HG03439 (cell line): ENCODE measurements around the gene TTC28.
"Not testable (repeated sequence)": the region's sequence is repeated elsewhere in the genome, so short reads cannot be mapped to it uniquely, and the experiment has no call there.

ENCODE experiments used
- ATAC-seq: cut with Tn5 transposase; IDR thresholded peaks from one replicate; pipeline ENCODE4 v1.9.1; 2021; ENCODE audit warnings: mild to moderate bottlenecking, moderate library complexity; ENCODE audit not compliant: unreplicated experiment

Gene TTC28

DNA sequence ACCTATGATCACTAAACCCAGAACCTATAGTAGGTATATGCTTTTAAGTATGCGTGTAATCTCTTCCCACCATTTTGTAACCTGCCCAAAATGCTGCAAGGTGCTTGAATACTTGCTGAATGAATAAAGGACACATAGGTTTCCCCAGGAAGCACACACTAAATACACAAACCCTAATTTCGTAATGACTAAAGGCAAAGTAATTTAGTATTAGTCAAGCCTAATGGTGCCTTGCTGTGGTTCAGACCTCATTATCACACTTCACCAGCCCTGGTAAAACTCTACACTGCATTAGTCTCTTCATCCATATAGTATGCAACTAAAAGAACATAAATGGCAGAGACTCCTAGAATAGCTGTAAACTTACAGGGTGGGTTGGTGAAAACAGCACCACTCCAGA is 471.6 kb downstream of the TTC28 start:
- no peak for ATAC-seq

DNA sequence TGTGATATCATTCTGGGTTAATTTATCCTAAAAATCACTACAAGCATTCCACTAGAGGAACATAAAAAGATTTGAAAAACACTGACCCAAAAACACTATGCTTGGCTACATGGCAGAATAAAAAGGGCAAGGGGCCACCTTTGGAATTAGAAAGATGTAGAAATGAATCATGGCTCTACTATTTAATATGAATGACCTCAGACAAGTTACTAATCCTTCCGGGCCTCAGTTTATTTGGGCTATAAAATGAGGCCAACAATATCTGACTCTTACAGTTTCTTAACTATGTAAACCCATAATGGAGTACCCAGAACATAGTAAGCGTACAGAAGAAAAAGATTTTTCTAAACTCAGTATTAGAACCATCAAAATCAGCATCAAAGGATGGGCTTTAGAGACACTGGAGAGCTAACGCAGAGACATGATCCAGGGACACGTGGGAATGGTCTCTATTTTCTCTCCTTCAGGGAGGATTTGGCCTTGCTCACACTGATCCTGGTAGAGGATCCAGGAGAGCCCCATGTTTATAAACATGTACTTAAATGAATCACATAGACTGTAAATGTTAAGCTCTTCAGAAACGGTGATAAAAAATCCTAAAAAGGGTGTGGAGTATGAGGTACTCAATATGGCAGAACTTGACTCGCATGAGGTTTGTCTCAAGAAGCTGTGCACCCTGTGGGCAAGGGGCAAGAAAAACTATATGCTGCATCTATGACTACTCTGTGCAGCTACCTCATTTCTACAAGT is 472.2 kb downstream of the TTC28 start:
- no peak for ATAC-seq

DNA sequence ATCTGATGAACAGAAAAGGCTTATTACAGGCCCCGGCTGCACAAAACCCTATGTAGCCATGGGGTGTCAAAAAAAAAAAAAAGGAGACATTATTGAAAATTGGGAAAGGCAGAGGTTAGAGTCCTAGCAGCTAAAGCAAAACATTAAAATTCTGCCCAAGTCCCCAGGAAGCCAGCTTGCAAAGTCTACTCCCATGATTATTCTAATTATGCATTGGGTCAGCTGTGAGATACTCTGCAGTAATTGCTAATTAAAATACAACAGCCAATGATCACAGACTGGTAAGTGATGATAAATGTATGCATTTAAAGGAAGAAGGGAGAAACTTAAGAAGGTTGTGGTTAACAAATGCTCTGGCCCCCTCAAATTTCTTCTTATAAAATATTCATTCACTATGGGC is 473.7 kb downstream of the TTC28 start:
- no peak for ATAC-seq

DNA sequence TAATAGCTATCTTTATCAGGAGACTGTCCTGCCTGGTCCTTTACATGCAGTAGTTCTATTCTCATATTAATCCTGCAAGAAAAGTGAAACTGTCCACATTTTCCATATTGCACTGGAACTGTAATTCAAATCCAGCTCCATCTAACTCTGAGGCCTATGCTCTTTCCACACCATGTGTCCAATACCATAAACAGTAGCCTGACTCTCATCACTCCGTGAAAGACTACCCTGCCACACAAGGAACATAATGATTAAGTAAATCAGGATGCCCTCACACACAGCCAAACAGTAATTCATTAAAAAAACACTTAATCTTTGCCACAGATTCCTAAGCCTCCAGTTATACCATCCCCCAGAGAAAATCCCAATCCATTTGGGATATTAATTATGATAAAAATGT is 475.3 kb downstream of the TTC28 start:
- ATAC-seq: no peak

DNA sequence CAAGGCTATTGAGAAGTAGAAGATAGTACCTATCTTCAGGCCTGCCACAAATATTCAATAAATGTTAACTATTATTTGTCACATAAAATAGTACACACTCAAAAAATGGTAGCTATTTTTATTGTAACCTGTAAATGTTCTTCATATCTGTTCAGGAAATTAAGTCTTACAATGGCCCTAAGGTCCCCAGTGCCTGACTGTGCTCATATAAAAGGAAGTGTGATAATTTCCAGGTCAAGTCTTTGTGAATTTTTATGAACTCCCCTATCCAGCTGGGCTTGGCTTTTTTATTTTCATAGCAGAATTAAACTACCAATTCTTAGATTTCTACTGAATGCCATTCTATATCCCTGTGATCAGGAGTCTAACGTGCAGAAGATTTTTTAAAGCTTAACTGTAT is 476.4 kb downstream of the TTC28 start:
- ATAC-seq: no peak

DNA sequence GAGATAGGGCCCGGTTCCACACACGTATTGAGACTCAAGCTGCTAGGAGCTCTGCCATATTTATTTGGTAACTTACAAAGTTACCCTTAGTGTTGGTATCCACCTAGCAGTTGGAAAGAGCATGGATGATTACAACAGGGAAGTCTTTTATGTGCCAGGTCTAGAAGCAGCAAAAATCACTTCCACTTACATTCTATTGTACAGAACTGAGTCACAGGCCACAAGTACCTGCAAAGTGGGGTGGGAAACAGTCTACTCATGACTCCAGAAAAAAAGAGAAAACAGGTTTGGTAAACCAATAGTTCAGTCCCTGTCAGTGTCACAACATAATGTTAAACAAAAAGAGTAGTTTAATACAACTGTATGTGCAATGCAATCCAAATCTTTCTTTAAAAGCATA is 480.9 kb downstream of the TTC28 start:
- ATAC-seq: no peak

DNA sequence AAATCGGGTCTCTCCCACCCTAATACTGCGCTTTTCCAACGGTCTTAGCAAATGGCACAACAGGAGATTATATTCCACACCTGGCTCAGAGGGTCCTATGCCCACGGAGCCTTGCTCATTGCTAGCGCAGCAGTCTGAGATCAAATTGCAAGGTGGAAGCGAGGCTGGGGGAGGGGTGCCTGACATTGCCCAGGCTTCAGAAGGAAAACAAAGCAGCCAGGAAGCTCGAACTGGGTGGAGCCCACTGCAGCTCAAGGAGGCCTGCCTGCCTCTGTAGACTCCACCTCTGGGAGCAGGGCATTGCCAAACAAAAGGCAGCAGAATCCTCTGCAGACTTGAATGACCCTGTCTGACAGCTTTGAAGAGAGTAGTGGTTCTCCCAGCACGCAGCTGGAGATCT is 488.1 kb downstream of the TTC28 start:
- ATAC-seq: not testable (repeated sequence)

DNA sequence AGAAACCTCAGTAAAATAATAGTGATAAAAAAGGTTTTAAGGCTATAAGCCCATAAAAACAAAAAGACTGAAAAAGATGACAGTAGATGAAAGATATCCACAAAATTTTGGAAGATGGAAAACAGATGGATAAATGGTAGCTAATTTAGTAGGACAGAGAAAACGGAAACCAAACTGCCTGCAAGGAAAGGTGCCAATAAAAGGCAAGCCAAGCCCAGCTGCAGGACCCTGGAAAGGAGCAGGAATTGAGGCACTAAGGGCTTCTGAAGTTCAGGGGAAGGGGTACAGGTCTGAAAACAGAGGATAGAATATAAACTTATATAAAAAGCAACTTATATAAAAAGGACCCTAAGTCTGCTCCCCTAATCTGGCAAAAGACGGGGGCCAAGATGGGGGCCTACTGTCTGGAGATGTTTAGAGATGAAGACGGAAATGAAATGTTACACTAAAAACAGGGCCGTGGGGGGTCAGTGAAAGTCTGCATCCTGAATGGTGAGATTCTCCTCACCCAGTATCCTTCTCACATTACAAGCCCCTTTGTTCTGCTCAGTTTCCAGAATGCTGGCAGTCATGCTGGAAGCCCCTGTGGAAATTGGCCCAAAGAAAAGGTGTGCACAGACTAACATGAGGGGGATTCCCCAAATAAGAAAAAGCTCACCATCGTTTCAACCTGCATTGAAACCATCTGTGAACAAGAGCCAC is 491.3 kb downstream of the TTC28 start:
- no peak for ATAC-seq

DNA sequence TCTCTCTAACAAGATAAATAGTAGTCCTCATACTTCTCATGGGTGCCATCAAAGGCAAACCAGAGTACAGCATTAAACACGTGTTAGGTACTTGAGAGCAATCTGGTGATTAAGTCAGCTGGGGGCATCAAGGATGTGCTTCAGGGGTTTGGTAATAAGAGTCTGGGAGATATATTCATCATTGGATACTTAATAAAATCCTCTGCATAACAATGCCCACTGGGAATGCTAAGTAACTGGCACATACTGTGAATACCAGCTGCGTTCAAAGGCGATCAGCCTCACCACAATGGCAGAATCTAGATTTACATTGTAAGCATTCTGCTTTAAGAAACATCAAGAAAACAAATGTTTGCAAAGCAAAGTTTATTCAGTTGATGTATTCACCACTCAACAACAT is 492.0 kb downstream of the TTC28 start:
- ATAC-seq: no peak

DNA sequence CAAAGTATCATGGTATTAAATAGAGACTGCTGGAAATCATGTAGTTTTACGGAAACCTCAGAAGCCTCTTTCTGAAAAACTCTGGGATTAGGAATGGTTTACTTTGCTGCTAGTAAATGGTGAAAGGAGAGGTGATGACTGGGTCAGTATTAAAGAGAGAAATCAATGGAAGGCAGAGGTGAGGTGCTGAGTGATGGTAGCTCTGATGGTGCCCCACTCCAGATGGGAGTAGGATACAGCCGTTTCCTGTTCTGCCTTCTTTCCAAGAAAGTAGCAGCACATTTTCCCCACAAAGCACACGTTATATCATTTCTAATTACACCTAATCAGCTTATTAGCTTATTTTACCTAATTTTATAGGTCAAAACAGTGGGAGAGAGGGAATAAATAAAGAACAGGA is 493.0 kb downstream of the TTC28 start:
- ATAC-seq: no peak

DNA sequence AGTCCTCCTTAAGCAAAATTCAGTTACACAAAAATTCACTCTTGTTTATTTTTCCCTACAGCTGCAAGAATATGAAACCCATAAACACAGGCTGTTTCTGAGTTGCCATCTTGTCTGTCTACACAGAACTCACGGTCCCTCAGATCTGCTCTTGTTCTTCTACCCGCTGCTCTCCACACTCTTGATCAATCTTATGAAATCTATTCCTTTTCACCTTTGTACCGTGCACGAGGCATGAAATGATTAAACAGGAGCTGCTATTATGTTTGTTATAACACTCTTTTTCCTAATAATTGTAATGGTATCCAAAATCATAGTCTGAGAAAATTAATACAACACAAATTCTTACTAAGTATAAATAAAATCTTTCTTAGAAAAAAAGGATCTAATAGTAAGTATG is 494.5 kb downstream of the TTC28 start:
- ATAC-seq: no peak

DNA sequence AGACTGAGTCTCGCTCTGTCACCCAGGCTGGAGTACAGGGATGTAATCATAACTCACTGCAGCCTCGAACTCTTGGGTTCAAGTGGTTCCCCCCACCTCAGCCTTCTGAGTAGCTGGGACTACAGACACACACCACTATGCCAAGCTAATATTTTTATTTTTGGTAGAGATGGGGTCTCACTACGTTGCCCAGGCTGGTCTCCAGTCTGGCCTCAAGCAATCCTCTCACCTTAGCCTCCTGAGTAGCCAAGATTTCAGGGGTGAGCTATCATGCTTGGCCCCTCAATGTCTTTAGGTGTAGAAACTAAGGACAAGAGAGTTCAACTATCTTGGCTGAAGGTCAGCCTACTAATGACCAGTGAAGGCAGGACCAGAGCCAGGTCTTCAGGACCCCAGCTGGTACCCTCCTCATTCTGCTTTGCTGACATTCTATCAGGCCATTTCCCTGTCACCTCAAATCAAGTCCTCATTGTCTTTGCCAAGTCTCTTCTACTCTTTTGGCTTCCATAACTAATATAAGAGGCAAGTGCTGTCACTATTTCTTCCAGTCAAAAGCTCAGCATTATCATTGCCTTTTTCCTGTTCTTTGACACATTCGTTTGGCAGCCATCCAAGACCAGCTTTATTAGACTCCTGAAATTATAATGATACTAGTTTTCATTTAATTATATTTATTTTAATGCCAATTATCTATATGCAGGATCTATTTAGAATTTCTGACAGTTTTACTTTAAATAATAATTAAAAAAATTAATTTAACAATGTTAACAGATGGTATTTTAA is 496.4 kb downstream of the TTC28 start:
- ATAC-seq: no peak

DNA sequence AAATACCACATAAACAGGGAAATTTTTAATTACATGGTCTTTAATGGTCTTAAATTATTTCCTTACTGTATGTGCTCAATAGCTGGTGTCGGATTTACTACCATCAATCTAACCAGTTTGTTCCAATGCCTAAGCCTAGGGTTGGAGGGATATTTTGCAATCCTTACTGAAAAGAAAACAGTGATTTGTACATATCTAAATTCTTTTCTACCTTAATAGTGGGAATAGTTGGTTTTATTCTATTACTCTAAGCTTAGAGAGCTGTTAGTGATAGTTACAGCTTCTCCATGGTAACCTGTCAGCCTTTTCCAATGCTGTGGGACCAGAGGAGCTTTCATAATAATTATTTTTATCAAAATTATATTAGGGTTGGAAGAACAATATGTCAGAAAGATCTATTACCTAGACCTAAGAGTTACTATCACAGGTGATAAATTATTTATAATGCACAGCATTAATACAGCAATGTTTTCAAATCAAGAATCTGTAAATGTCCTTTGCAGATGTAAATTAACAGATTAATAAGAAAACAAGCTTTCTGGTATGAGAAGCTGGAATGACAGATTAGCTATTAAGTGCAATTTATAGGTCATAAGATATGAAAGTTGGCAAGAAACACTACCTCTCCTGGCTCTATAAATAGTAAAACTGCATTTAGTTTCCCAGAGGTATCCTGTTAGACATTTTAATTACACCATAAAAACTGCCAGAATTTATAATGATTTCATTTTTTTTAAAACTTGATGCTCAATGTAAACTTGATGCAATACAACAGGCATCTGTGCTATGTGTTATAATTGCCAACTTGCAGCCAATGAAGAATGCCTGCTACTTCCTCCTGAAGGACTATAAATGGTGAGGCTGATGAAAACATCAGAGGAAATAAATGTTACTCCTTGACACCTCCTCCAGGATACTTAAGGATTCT is 498.6 kb downstream of the TTC28 start:
- ATAC-seq: no peak

DNA sequence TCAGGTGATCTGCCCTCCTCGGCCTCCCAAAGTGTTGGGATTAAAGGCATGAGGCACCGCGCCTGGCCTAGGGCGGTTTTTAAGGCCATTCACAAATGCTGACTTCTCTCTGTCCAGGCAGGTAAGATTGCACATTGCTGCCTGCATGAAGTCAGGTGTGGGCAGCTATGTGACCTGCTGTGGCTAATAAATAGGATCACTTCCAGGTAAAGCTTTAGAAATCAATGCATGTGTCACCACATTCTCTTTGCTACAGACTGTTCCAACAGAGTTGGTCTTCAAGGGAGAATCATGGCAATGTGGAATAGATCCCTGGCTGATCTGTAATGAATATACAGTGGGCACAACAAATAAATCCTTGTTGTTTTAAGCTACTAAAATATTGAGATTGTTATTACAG is 500.2 kb downstream of the TTC28 start:
- ATAC-seq: no peak

DNA sequence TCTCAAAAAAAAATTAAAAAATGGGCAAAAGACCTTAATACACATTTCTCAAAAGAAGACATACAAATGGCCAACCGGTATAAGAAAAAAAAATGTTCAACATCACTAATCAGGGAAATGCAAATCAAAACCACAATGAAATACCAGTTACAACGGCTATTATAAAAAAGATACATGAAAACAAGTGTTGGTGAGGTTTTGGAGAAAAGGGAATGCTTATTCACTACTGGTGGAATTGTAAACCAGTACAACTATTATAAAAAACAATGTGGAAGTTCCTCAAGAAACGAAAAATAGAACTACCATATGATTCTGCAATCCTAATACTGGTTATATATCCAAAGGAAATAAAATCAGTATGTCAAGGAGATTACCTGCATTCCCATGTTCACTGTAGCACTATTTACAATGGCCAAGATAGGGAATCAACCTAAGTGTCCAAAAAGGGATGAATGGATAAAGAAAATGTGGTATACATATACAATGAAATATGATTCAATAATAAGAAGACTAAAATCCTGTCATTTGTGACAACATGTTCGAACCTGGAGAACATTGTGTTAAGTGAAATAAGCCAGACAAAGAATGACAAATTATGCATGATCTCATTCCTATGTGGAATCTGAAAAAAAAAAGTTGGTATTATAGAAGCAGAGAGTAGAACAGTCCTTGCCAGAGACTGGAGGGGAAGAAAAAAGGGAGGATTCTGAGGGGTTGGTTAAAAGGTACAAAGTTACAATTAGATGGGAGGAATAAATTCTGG is 503.7 kb downstream of the TTC28 start:
- ATAC-seq: no peak

DNA sequence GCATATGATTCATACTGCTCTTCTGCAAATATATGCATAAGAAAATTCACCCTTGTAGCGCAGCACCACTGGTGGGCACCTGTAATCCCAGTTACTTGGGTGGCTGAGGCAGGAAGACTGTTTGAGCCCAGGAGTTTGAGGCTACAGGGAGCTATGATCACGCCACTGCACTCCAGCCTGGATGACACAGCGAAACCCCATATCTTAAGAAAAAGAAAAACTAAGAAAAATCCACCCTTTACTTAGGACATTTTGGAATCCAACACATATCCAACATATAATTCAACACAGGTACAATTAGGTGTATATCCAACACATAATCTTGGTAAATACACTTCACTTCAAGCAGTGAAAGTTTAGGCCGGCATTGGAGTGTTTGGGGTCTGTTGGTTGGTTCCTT is 505.1 kb downstream of the TTC28 start:
- no peak for ATAC-seq

DNA sequence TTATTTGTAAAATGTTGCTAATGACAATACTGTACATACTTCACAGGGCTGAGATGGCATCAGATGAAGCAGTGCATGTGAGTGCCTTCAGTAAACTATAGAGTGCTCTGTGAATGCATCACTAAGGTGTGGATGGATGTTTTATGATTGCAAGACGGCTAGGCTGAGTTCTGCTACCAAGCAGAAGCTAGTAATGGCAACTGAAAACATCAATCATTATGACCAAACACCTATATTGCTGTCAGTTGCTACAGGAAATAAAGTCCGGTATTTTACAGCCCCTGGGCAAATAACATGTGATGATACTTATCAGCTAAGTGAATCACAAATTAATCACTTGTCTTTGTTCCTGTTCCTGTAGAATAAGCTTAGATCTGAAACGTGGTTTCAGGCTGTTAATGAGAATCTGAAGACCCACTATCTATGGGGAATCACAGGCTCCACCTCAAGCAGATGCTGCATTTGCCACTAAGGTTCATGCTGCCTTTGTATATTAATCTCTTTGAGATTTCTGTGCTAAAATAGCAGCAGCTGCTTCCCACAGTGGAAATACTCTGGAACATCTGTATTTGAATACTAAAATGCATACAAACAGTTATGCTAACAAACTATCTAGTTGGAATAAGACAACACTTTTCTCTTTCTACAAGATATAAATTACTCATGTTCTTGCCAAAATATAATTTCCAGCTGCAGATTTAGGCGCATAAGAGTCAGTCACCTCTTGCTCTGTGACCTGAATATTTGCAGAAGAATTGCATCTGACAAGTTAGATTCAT is 506.6 kb downstream of the TTC28 start:
- no peak for ATAC-seq

DNA sequence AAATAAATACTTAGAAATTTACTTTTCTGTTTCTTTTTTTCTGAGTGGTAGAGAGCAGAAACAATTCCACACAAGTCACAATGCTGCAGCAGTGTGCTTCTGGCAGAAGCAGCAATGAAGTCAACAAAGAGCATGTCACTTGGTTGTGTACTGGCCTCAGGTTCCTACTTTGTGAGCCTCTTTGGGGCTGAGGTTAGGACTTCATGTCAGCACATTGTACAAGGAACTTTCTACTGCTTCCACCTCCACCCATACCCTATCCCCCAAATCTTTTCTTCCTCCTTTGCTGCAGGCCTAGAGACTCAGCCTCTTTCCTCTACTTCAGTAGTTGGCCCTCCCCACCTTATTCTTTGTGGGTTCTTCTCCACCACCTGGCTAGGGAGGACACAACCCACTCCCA is 507.9 kb downstream of the TTC28 start:
- ATAC-seq: no peak

DNA sequence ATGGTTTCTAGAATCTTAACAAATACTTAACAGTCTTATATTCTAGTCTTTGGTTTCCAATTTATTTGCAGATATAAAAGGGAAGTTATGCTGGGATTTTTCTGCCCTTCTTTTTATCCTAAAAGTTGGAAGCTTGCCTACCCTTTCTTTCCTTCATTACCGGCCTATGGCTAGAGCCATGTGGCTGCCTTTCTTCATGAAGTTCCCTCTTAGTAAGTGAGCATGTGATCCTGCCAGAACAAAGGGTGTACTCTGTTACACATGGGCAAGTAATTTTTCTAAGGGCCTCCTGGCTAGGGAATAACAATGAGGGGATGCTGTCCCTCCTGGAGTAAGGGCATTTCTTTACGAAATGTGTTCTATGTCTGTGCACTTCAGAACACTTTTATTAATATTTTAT is 508.5 kb downstream of the TTC28 start:
- no peak for ATAC-seq
